B cell (primary cell): Measurements from ENCODE around the gene AAR2. TPM values are rescaled to one million over a fixed set of nuclear protein-coding genes. Genes with fewer than 3 reads are reported as not detected.

ENCODE experiments used
- ATAC-seq: fragments of 200-7000 bp; cut with Tn5 transposase; one replicate; pipeline ENCODE4 v1.10.0; 2021; ENCODE audit warnings: low read depth, mild to moderate bottlenecking, moderate number of reproducible peaks, moderate library complexity
- CTCF ChIA-PET: fragments of 350-600 bp; sonication (Branson Sonifier 250); formaldehyde crosslinking; loops from one replicate; lab custom pipeline; 2021; ENCODE audit warnings: antibody characterized with exemption, inconsistent platforms; lab: Charles Lee
- POLR2A ChIA-PET: fragments of 350-600 bp; sonication (Branson Sonifier 250); formaldehyde crosslinking; loops from one replicate; lab custom pipeline; 2021; ENCODE audit warnings: antibody characterized with exemption; lab: Charles Lee
- DNase-seq: peaks from one replicate; pipeline ENCODE4 v3.0.0; 2013
- H2AFZ ChIP-seq: 2 replicates; pipeline ENCODE4 v1.6.1; 2012; ENCODE audit warnings: mild to moderate bottlenecking, low read depth, low read length; ENCODE audit not compliant: insufficient read depth, poor library complexity, severe bottlenecking
- H3K27ac ChIP-seq, 2 donors: 1 replicate in 1 of 2; 2 replicates in 1 of 2; pipeline ENCODE4 v1.5.1; 2012 to 2013; ENCODE audit warnings: low read length in 2 of 2, mild to moderate bottlenecking in 2 of 2, moderate library complexity in 1 of 2
- H3K27me3 ChIP-seq, 4 experiments: fragments of 200-600 bp in 1 of 4; sonication (generic) in 1 of 4; replicated peaks in 1 of 4; 1 replicate in 2 of 4; 2 replicates in 2 of 4; pipeline versions ENCODE4 v1.6.1 to v1.7.0; 2013 to 2016; ENCODE audit warnings: low read length in 3 of 4, mild to moderate bottlenecking in 2 of 4, mixed read lengths in 1 of 4, moderate library complexity in 1 of 4; ENCODE audit not compliant: insufficient read depth in 4 of 4, control insufficient read depth in 3 of 4; ENCODE audit errors: control extremely low read depth in 1 of 4
- H3K36me3 ChIP-seq, 2 experiments: replicated peaks in 1 of 2; 1 replicate in 1 of 2; 2 replicates in 1 of 2; pipeline versions ENCODE4 v1.6.1 to v1.7.1; 2013; ENCODE audit warnings: low read length in 1 of 2; ENCODE audit not compliant: insufficient read depth in 2 of 2, control insufficient read depth in 1 of 2; ENCODE audit errors: control extremely low read depth in 1 of 2, extremely low read depth in 1 of 2
- H3K4me1 ChIP-seq, 2 donors: fragments of 200-600 bp in 1 of 2; sonication (generic) in 1 of 2; 1 replicate in 1 of 2; 2 replicates in 1 of 2; pipeline versions ENCODE4 v1.5.1 to v1.6.1; 2013 to 2017; ENCODE audit warnings: low read length in 2 of 2; ENCODE audit not compliant: control insufficient read depth in 2 of 2, insufficient read depth in 2 of 2
- H3K4me2 ChIP-seq: replicated peaks from 2 replicates; pipeline ENCODE3; 2012; ENCODE audit warnings: mild to moderate bottlenecking, low read depth, low read length; ENCODE audit not compliant: poor library complexity, severe bottlenecking
- H3K4me3 ChIP-seq, 5 experiments: fragments of 200-600 bp in 1 of 5; sonication (generic) in 1 of 5; 1 replicate in 3 of 5; 2 replicates in 2 of 5; pipeline versions ENCODE4 v1.5.1 to v1.7.0; 2011 to 2016; ENCODE audit warnings: low read length in 4 of 5, mild to moderate bottlenecking in 4 of 5, low read depth in 2 of 5, control low read depth in 1 of 5, moderate library complexity in 1 of 5; ENCODE audit not compliant: insufficient read depth in 1 of 5; ENCODE audit errors: control extremely low read depth in 1 of 5, extremely low read depth in 1 of 5
- H3K79me2 ChIP-seq: fragments of 200-600 bp; sonication (generic); one replicate; pipeline ENCODE4 v1.6.0; 2016; ENCODE audit warnings: low read length; ENCODE audit not compliant: control insufficient read depth, insufficient read depth
- H3K9ac ChIP-seq: fragments of 200-600 bp; sonication (generic); 2 replicates; pipeline ENCODE4 v1.6.1; 2017; ENCODE audit warnings: mild to moderate bottlenecking, low read length, moderate library complexity
- H3K9me3 ChIP-seq, 3 donors: one replicate each; pipeline versions ENCODE4 v1.6.1 to v1.7.1; 2013; ENCODE audit warnings: low read length in 2 of 3; ENCODE audit not compliant: control insufficient read depth in 2 of 3, insufficient read depth in 1 of 3; ENCODE audit errors: control extremely low read depth in 1 of 3
- H4K20me1 ChIP-seq: 2 replicates; pipeline ENCODE4 v1.6.0; 2012; ENCODE audit warnings: mild to moderate bottlenecking, low read length; ENCODE audit not compliant: insufficient read depth, control insufficient read depth, poor library complexity, severe bottlenecking
- H3K27ac Mint-ChIP-seq: one replicate; pipeline ENCODE4 v1.8.0; 2021; ENCODE audit warnings: mixed read lengths
- H3K27me3 Mint-ChIP-seq: one replicate; pipeline ENCODE4 v1.8.0; 2021; ENCODE audit warnings: mixed read lengths
- H3K4me1 Mint-ChIP-seq: one replicate; pipeline ENCODE4 v1.8.0; 2021; ENCODE audit warnings: mixed read lengths
- H3K4me3 Mint-ChIP-seq: one replicate; pipeline ENCODE4 v1.8.0; 2021; ENCODE audit warnings: mixed read lengths
- H3K9me3 Mint-ChIP-seq: one replicate; pipeline ENCODE4 v1.8.0; 2022; ENCODE audit warnings: mixed read lengths; ENCODE audit not compliant: insufficient read depth
- EZH2 ChIP-seq: IDR thresholded peaks from 2 replicates; pipeline ENCODE4 v1.6.1; 2012; ENCODE audit warnings: borderline replicate concordance, low read depth, mild to moderate bottlenecking, moderate library complexity, low read length; ENCODE audit not compliant: insufficient read depth, poor library complexity, severe bottlenecking
- WGBS: methylation state at CpG from one replicate; pipeline ENCODE4 v1.1.5; 2013; ENCODE audit warnings: missing lambda C conversion rate; ENCODE audit not compliant: insufficient coverage; 5-methylcytosine and 5-hydroxymethylcytosine counted together
- intact Hi-C: fragments of 100-400 bp; cut with micrococcal nuclease; formaldehyde crosslinking; loops from one replicate; pipeline ENCODE4 v1.10.0; 2022
- polyA plus RNA-seq: library from polyadenylated mRNA; depleted of rRNA; stranded (reverse); fragments of >200 nt; gene quantifications from 2 replicates; pipeline ENCODE4 v1.2.3, GENCODE V29; 2012
- total RNA-seq, 2 donors: library from RNA; stranded (reverse); fragments of 120-200 nt in 1 of 2; gene quantifications; 1 replicate in 1 of 2; 2 replicates in 1 of 2; pipeline versions ENCODE4 v1.2.3 to v1.2.4, GENCODE V29; 2013 to 2022
- TF ChIP-seq, protein P1 (sequence below): fragments of 200-600 bp; IDR thresholded peaks from one replicate; pipeline ENCODE4 v1.8.0; 2022; ENCODE audit warnings: antibody characterized with exemption, mild to moderate bottlenecking

AAR2 gene
- total and polyA plus RNA-seq, 2 donors (not counting 1 experiment from before 2014, with no cell fraction given), result 10.3 to 21.3 TPM

DNA sequence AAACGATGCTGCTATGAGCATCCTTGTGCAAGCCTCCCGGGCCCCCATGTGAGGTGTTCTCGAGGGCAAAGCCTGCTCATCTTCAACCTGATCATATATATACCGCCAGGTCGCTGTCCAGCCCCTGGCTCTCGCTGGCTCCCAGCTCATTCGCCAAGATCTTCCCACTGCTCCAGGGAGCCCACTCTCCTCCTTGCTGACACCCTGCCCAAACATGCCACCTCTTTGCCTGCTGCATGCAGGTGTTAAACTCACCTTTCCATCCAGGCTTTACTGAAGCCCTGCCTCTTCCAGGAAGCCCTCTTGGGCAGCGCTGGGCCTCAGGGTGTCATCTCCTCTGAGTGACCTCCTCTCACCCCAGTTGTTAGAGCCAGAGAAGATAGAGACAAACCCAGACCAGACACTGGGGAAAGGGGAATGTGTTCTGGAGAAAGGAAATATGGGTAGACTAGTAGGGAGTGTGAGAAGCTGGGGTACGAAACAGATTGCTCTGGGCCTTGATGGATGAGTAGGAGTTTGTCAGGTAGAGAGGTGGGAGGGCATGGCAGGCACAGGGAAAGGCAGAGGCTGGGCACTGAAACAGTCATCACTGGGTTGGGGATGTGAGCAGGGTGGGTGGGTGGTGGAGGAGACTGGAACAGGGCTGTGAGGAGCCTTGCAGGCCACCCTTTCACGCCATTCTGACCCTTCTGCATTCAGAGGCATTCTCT, 68.7 kb downstream of the AAR2 start:
- Histone ChIP-seq H3K9ac (no peak overlapping the region), H3K27me3 (peaks cover 0 to 77% (median 21%) of the 10 kb centered on the region in 4 experiments), H3K4me1 (peaks cover 11 to 13% of the 10 kb centered on the region in 2 donors), H3K9me3 (peaks cover 0 to 9% (median 0%) of the 10 kb centered on the region in 3 donors), H4K20me1 (no peaks in the 10 kb centered on the region), H3K27ac (no peak overlapping the region), H3K79me2 (no peaks in the 10 kb centered on the region), H2AFZ (no peak overlapping the region), H3K4me2 (no peak overlapping the region), H3K4me3 (no peak overlapping the region), H3K36me3 (no peaks in the 10 kb centered on the region)
- WGBS, result 59% methylated on average over 9 of the region's 10 CpGs
- ChIA-PET POLR2A (no interaction called here), CTCF (interaction anchor here (0.9 kb wide), 1 partner anchor 134 kb away, joined by 3 read pairs; no protein-coding TSS in a partner anchor)
- DNase-seq (no peak), ATAC-seq (no peak)
- H3K27ac Mint-ChIP-seq, result no peak overlapping the region
- no peaks in the 10 kb centered on the region for H3K9me3 Mint-ChIP-seq
- peaks cover 71% of the 10 kb centered on the region for H3K27me3 Mint-ChIP-seq
- intact Hi-C loops, result no loop called here
- no peak for TF ChIP-seq EZH2
- TF ChIP-seq, protein P1, sequence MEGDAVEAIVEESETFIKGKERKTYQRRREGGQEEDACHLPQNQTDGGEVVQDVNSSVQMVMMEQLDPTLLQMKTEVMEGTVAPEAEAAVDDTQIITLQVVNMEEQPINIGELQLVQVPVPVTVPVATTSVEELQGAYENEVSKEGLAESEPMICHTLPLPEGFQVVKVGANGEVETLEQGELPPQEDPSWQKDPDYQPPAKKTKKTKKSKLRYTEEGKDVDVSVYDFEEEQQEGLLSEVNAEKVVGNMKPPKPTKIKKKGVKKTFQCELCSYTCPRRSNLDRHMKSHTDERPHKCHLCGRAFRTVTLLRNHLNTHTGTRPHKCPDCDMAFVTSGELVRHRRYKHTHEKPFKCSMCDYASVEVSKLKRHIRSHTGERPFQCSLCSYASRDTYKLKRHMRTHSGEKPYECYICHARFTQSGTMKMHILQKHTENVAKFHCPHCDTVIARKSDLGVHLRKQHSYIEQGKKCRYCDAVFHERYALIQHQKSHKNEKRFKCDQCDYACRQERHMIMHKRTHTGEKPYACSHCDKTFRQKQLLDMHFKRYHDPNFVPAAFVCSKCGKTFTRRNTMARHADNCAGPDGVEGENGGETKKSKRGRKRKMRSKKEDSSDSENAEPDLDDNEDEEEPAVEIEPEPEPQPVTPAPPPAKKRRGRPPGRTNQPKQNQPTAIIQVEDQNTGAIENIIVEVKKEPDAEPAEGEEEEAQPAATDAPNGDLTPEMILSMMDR, result no peak
- H3K4me1 Mint-ChIP-seq, result peaks cover 14% of the 10 kb centered on the region
- H3K4me3 Mint-ChIP-seq, result peak overlapping the region; percentile 84
